IPS-NIHi7 (cell line): Measurements from ENCODE around the gene BFSP1.

Experiments used
- DNase-seq: peaks from one replicate; pipeline ENCODE4 v3.0.0; 2012; ENCODE audit warnings: mixed read lengths; ENCODE audit errors: extremely low spot score

Gene BFSP1

GRCh38 chr20:17520583-17520982, 10.6 kb downstream of the BFSP1 start:
- DNase-seq: no peak

- no peak for DNase-seq
These were observed 11.4 kb downstream of the BFSP1 start for GRCh38 chr20:17519606-17520285.

GRCh38 chr20:17518339-17519052, 12.7 kb downstream of the BFSP1 start:
- DNase-seq: peak; percentile 70

GRCh38 chr20:17515053-17515452, 16.1 kb downstream of the BFSP1 start:
- DNase-seq: no peak

- DNase-seq: no peak
These were observed 17.2 kb downstream of the BFSP1 start for GRCh38 chr20:17513939-17514338.

GRCh38 chr20:17511401-17511800, 19.8 kb downstream of the BFSP1 start:
- no peak for DNase-seq

GRCh38 chr20:17510548-17510947, 20.6 kb downstream of the BFSP1 start:
- no peak for DNase-seq

- no peak for DNase-seq
These were observed 22.4 kb downstream of the BFSP1 start for GRCh38 chr20:17508756-17509155.

GRCh38 chr20:17507531-17507930, 23.6 kb downstream of the BFSP1 start:
- DNase-seq: no peak

- DNase-seq: no peak
These were observed 24.1 kb downstream of the BFSP1 start for GRCh38 chr20:17507032-17507431.

- DNase-seq: no peak
These were observed 25.3 kb downstream of the BFSP1 start for GRCh38 chr20:17505636-17506517.

- peak; percentile 70 for DNase-seq
These were observed 26.1 kb downstream of the BFSP1 start for GRCh38 chr20:17504898-17505635.

- no peak for DNase-seq
These were observed 26.9 kb downstream of the BFSP1 start for GRCh38 chr20:17504066-17504897.

GRCh38 chr20:17503301-17504065, 27.7 kb downstream of the BFSP1 start:
- no peak for DNase-seq

- DNase-seq: no peak
These were observed 29.1 kb downstream of the BFSP1 start for GRCh38 chr20:17502105-17502504.

GRCh38 chr20:17501701-17502100, 29.5 kb downstream of the BFSP1 start:
- DNase-seq: no peak

GRCh38 chr20:17500826-17501225, 30.4 kb downstream of the BFSP1 start:
- no peak for DNase-seq

GRCh38 chr20:17500271-17500670, 30.9 kb downstream of the BFSP1 start:
- no peak for DNase-seq

GRCh38 chr20:17499041-17499440, 32.1 kb downstream of the BFSP1 start:
- DNase-seq: no peak

GRCh38 chr20:17498641-17499040, 32.5 kb downstream of the BFSP1 start:
- DNase-seq: no peak
